Mucosa of gallbladder (tissue), 1 donor: ENCODE measurements around the gene MAML2. TPM values are rescaled to one million over a fixed set of nuclear protein-coding genes. Genes with fewer than 3 reads are reported as not detected.

Experiments used
- DNase-seq: peaks from one replicate; pipeline ENCODE4 v3.0.0-alpha.2; 2020; ENCODE audit warnings: low spot score
- total RNA-seq: library from RNA; stranded (reverse); gene quantifications from one replicate; pipeline ENCODE4 v1.2.1, GENCODE V29; 2021
- donor health status: DM: no; HTN: no; CAD: no.

The MAML2 gene
- total RNA-seq, 1 donor from 2014 or later = 14.3 TPM

- DNase-seq = no peak
Observed at GRCh38 chr11:96125400-96125799, 217.6 kb downstream of the MAML2 start.

GRCh38 chr11:96124155-96124554 lies 218.8 kb downstream of the MAML2 start:
- no peak for DNase-seq

- no peak for DNase-seq
Observed at GRCh38 chr11:96123301-96123700, 219.7 kb downstream of the MAML2 start.

GRCh38 chr11:96122601-96123074 lies 220.4 kb downstream of the MAML2 start:
- no peak for DNase-seq

GRCh38 chr11:96119211-96119610 lies 223.8 kb downstream of the MAML2 start:
- DNase-seq = no peak

- no peak for DNase-seq
Observed at GRCh38 chr11:96116376-96116775, 226.6 kb downstream of the MAML2 start.

- no peak for DNase-seq
Observed at GRCh38 chr11:96114178-96115064, 228.6 kb downstream of the MAML2 start.

- DNase-seq = no peak
Observed at GRCh38 chr11:96113193-96113681, 229.8 kb downstream of the MAML2 start.

- no peak for DNase-seq
Observed at GRCh38 chr11:96112192-96113128, 230.5 kb downstream of the MAML2 start.

- DNase-seq = no peak
Observed at GRCh38 chr11:96111308-96111707, 231.7 kb downstream of the MAML2 start.

GRCh38 chr11:96110302-96110701 lies 232.7 kb downstream of the MAML2 start:
- DNase-seq = no peak

GRCh38 chr11:96109331-96110030 lies 233.5 kb downstream of the MAML2 start:
- no peak for DNase-seq

GRCh38 chr11:96107143-96107824 lies 235.7 kb downstream of the MAML2 start:
- no peak for DNase-seq

GRCh38 chr11:96106645-96107044 lies 236.3 kb downstream of the MAML2 start:
- no peak for DNase-seq

GRCh38 chr11:96105944-96106343 lies 237.1 kb downstream of the MAML2 start:
- DNase-seq = no peak

GRCh38 chr11:96105197-96105895 lies 237.6 kb downstream of the MAML2 start:
- DNase-seq = no peak

GRCh38 chr11:96104496-96104895 lies 238.5 kb downstream of the MAML2 start:
- DNase-seq = no peak

- no peak for DNase-seq
Observed at GRCh38 chr11:96103721-96104120, 239.3 kb downstream of the MAML2 start.

- DNase-seq = no peak
Observed at GRCh38 chr11:96103102-96103501, 239.9 kb downstream of the MAML2 start.

GRCh38 chr11:96102664-96103078 lies 240.3 kb downstream of the MAML2 start:
- no peak for DNase-seq
